ENCODE data around the gene SPSB2.
"Not testable (repeated sequence)": the region's sequence is repeated elsewhere in the genome, so short reads cannot be mapped to it uniquely, and the experiment has no call there.

SPSB2 gene

GRCh38 chr12:6896846-6897435 lies 23.8 kb upstream of the SPSB2 start:
- Histone ChIP-seq H3K79me2 (ENCODE audit: control insufficient read depth, low read length) (no peaks in the 10 kb centered on the region), H3K9me2 (replicated peaks; ENCODE audit: control insufficient read depth, low read length) (no peaks in the 10 kb centered on the region), H3K27me3 (ENCODE audit: control insufficient read depth, low read length) (no peaks in the 10 kb centered on the region), H3K9me3 (ENCODE audit: control insufficient read depth, insufficient read depth, low read length) (no peaks in the 10 kb centered on the region), H3F3A (ENCODE audit: control insufficient read depth, insufficient read depth) (no peaks in the 10 kb centered on the region), H3K4me3 (ENCODE audit: low read length) (no peak overlapping the region), H3K27ac (ENCODE audit: low read depth, low read length) (no peak overlapping the region), H4K20me1 (ENCODE audit: control insufficient read depth, insufficient read depth, low read depth, low read length) (no peaks in the 10 kb centered on the region), H3K4me2 (ENCODE audit: low read length) (no peak overlapping the region), H3K36me3 (ENCODE audit: control insufficient read depth, low read length) (no peaks in the 10 kb centered on the region), H3K4me1 (ENCODE audit: control insufficient read depth, low read length) (peaks cover 3% of the 10 kb centered on the region)
- TF ChIP-seq CTCF (IDR thresholded peaks at IDR 0.05; ENCODE audit: low read depth, low read length, poor library complexity, severe bottlenecking) = no peak
- no peak for TF ChIP-seq EZH2phosphoT487 (IDR thresholded peaks at IDR 0.05; ENCODE audit: borderline replicate concordance, low read length)

DNA sequence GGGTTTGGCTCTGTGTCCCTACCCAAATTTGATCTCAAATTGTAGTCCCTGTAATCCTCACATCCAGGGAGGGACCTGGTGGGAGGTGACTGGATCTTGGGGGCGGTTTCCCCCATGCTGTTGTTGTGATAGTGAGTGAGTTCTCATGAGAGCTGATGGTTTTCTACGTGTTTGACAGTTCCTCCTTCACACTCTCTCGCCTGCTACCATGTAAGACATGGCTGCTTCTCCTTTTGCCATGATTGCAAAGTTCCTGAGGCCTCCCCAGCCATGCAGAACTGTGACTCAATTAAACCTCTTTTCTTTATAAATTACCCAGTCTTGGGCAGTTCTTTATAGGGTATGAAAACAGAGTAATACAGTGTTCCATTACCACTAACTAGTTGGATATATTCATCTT lies 21.2 kb upstream of the SPSB2 start:
- H3K4me1 ChIP-seq (ENCODE audit: control insufficient read depth, low read length) = peaks cover 17% of the 10 kb centered on the region
- no peaks in the 10 kb centered on the region for H3K9me2 ChIP-seq (replicated peaks; ENCODE audit: control insufficient read depth, low read length)
- no peaks in the 10 kb centered on the region for H3K36me3 ChIP-seq (ENCODE audit: control insufficient read depth, low read length)
- no peak overlapping the region for H3K4me2 ChIP-seq (ENCODE audit: low read length)
- H3K79me2 ChIP-seq (ENCODE audit: control insufficient read depth, low read length) = no peaks in the 10 kb centered on the region
- H3K9me3 ChIP-seq (ENCODE audit: control insufficient read depth, insufficient read depth, low read length) = no peaks in the 10 kb centered on the region
- no peaks in the 10 kb centered on the region for H3K27me3 ChIP-seq (ENCODE audit: control insufficient read depth, low read length)
- H4K20me1 ChIP-seq (ENCODE audit: control insufficient read depth, insufficient read depth, low read depth, low read length) = no peaks in the 10 kb centered on the region
- TF ChIP-seq CTCF (IDR thresholded peaks at IDR 0.05; ENCODE audit: low read depth, low read length, poor library complexity, severe bottlenecking) (no peak), EZH2phosphoT487 (IDR thresholded peaks at IDR 0.05; ENCODE audit: borderline replicate concordance, low read length) (no peak)
- no peak overlapping the region for H3K4me3 ChIP-seq (ENCODE audit: low read length)
- H3F3A ChIP-seq (ENCODE audit: control insufficient read depth, insufficient read depth) = 0 out of 2 replicates have a peak, but pooled peaks cover 2% of the 10 kb centered on the region
- H3K27ac ChIP-seq (ENCODE audit: low read depth, low read length) = no peak overlapping the region

DNA sequence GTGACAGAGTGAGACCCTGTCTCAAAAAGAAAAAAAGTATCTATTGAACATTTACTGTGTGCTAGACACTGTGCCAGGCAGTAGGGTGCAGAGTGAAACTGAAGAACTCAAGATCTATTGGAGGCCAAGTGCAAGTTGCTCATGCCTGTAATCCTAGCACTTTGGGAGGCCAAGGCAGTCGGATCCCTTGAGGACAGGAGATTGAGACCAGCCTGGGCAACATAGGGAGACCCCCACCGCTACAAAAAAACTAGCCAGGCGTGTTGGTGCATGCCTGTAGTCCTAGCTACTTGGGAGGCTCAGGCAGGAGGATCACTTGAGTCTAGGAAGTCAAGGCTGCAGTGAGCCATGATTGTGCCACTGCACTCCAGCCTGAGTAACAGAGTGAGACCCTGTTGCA lies 19.6 kb upstream of the SPSB2 start:
- not testable (repeated sequence) for H3K27ac ChIP-seq (ENCODE audit: low read depth, low read length); H3K4me2 ChIP-seq (ENCODE audit: low read length); H3K9me3 ChIP-seq (ENCODE audit: control insufficient read depth, insufficient read depth, low read length); H3K27me3 ChIP-seq (ENCODE audit: control insufficient read depth, low read length); H3F3A ChIP-seq (ENCODE audit: control insufficient read depth, insufficient read depth); H4K20me1 ChIP-seq (ENCODE audit: control insufficient read depth, insufficient read depth, low read depth, low read length); H3K9me2 ChIP-seq (replicated peaks; ENCODE audit: control insufficient read depth, low read length); H3K4me3 ChIP-seq (ENCODE audit: low read length); H3K36me3 ChIP-seq (ENCODE audit: control insufficient read depth, low read length); H3K79me2 ChIP-seq (ENCODE audit: control insufficient read depth, low read length)
- H3K4me1 ChIP-seq (ENCODE audit: control insufficient read depth, low read length) = peaks cover 17% of the 10 kb centered on the region

DNA sequence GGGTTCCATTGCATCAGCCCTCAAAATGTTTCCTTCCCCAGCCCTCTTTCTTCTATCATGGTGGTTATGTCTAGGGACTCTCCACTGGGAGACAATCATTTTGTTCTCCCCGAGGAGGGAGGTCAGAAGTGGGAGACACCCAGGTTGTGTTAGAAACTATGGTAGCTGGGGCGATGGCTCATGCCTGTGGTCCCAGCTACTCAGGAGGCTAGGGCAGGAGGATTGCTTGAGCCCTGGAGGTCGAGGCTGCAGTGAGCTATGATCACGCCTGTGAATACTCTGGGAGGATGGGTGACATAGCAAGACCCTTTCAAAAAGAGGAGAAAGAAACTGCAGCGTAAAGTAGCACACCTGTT lies 18.5 kb upstream of the SPSB2 start:
- TF ChIP-seq EZH2phosphoT487 (IDR thresholded peaks at IDR 0.05; ENCODE audit: borderline replicate concordance, low read length) = no peak
- TF ChIP-seq CTCF (IDR thresholded peaks at IDR 0.05; ENCODE audit: low read depth, low read length, poor library complexity, severe bottlenecking) = no peak
- H3K9me2 ChIP-seq (replicated peaks; ENCODE audit: control insufficient read depth, low read length) = no peaks in the 10 kb centered on the region
- H4K20me1 ChIP-seq (ENCODE audit: control insufficient read depth, insufficient read depth, low read depth, low read length) = no peaks in the 10 kb centered on the region
- peak overlapping the region; percentile 67 for H3K27ac ChIP-seq (ENCODE audit: low read depth, low read length)
- no peaks in the 10 kb centered on the region for H3K27me3 ChIP-seq (ENCODE audit: control insufficient read depth, low read length)
- H3K4me3 ChIP-seq (ENCODE audit: low read length) = peak overlapping the region; percentile 72
- peak overlapping the region; percentile 86 for H3K4me2 ChIP-seq (ENCODE audit: low read length)
- H3K36me3 ChIP-seq (ENCODE audit: control insufficient read depth, low read length) = no peaks in the 10 kb centered on the region
- 0 out of 2 replicates have a peak, but pooled peaks cover 2% of the 10 kb centered on the region for H3F3A ChIP-seq (ENCODE audit: control insufficient read depth, insufficient read depth)
- no peaks in the 10 kb centered on the region for H3K79me2 ChIP-seq (ENCODE audit: control insufficient read depth, low read length)
- peaks cover 17% of the 10 kb centered on the region for H3K4me1 ChIP-seq (ENCODE audit: control insufficient read depth, low read length)
- no peaks in the 10 kb centered on the region for H3K9me3 ChIP-seq (ENCODE audit: control insufficient read depth, insufficient read depth, low read length)
